ENCODE data around the gene DSE. TPM values are rescaled to one million over a fixed set of nuclear protein-coding genes. Genes with fewer than 3 reads are reported as not detected.
"Not testable (repeated sequence)": the region's sequence is repeated elsewhere in the genome, so short reads cannot be mapped to it uniquely, and the experiment has no call there.

DSE gene
- total RNA-seq: 10 to 100 TPM; 12.6 to 71.8 (median 16.2) TPM

DNA sequence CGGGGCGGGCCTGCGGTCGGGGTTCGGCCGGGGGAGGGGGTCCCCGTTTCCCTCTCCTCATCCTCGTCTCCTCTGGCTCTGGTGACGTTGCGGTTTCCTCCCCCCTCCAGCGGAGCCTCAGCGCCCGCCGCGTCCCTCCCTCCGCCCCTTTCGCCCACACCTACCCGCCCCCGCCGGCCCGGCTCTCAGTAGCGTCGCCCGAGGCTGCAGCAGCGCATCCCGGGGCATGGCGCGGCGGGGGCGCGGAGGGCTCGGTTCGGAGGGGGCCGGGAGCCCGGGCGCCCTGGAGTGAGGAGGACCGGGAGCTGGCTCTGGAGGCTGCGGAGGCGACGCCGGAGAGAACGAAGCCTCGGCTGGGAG is at the start of gene DSE:
DSE (plus strand) TSS at position 188 of the 360 bp plus-strand sequence. CDS start 28,304 bp downstream, outside the sequence.
- peak; percentile 77 to 90 (median 77) for DNase-seq
- Histone ChIP-seq H3K27ac (peak within 1 kb of the TSS; percentile 84 to 90 (median 88)), H3K4me3 (peak within 1 kb of the TSS; percentile 64 to 86 (median 78)), H3K27me3 (no peaks in the 10 kb centered on the region), H3K9me3 (no peaks in the 10 kb centered on the region), H3K4me1 (peaks cover 0 to 10% (median 1%) of the 10 kb centered on the region in 4 donors), H3K36me3 (no peaks in the 10 kb centered on the region)
- TF ChIP-seq POLR2A (IDR thresholded peaks at IDR 0.05): peak; percentile 36 to 46
- TF ChIP-seq, protein P1, sequence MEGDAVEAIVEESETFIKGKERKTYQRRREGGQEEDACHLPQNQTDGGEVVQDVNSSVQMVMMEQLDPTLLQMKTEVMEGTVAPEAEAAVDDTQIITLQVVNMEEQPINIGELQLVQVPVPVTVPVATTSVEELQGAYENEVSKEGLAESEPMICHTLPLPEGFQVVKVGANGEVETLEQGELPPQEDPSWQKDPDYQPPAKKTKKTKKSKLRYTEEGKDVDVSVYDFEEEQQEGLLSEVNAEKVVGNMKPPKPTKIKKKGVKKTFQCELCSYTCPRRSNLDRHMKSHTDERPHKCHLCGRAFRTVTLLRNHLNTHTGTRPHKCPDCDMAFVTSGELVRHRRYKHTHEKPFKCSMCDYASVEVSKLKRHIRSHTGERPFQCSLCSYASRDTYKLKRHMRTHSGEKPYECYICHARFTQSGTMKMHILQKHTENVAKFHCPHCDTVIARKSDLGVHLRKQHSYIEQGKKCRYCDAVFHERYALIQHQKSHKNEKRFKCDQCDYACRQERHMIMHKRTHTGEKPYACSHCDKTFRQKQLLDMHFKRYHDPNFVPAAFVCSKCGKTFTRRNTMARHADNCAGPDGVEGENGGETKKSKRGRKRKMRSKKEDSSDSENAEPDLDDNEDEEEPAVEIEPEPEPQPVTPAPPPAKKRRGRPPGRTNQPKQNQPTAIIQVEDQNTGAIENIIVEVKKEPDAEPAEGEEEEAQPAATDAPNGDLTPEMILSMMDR (IDR thresholded peaks at IDR 0.05): no peak

DNA sequence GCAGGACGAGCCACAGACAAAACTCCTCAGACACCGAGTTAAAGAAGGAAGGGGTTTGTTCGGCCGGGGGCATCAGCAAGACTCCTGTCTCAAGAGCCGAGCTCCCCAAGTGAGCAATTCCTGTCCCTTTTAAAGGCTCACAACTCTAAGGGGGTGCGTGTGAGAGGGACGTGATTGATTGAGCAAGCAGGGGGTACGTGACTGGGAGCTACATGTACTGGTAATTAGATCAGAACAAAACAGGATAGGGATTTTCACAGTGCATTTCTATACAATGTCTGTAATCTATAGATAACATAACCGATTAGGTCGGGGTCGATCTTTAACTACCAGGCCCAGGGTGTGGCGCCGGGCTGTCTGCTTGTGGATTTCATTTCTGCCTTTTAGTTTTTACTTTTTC is 48.8 kb upstream of the DSE start:
- H3K4me1 ChIP-seq, H3K36me3 ChIP-seq, H3K9me3 ChIP-seq, H3K27me3 ChIP-seq, DNase-seq, H3K4me3 ChIP-seq, H3K27ac ChIP-seq: not testable (repeated sequence)

DNA sequence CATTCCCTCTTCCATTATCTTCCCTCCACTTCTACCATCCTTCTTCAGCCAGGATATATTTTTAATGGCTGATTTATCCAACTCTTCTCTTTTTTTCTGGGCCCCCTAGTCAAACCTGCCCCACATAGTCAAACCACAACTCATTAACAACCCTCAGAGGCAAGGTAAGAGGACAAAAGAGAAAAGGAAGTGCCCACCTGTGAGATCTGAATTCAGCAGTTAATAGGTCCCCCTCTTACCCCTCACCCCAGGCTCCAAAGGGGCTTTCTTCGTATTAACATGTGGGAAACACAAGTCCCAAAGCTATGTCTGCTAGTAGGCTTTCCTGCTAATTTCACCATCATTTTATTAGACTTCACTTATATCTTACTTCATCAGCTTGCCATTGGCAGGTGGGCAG is 46.9 kb upstream of the DSE start:
- TF ChIP-seq, protein P1 (IDR thresholded peaks at IDR 0.05): no peak
- no peak for TF ChIP-seq POLR2A (IDR thresholded peaks at IDR 0.05)
- no peak overlapping the region for H3K4me3 ChIP-seq
- H3K36me3 ChIP-seq: no peaks in the 10 kb centered on the region
- no peaks in the 10 kb centered on the region for H3K27me3 ChIP-seq
- H3K4me1 ChIP-seq: no peaks in the 10 kb centered on the region
- H3K9me3 ChIP-seq: no peaks in the 10 kb centered on the region
- DNase-seq: no peak
- no peak overlapping the region for H3K27ac ChIP-seq

DNA sequence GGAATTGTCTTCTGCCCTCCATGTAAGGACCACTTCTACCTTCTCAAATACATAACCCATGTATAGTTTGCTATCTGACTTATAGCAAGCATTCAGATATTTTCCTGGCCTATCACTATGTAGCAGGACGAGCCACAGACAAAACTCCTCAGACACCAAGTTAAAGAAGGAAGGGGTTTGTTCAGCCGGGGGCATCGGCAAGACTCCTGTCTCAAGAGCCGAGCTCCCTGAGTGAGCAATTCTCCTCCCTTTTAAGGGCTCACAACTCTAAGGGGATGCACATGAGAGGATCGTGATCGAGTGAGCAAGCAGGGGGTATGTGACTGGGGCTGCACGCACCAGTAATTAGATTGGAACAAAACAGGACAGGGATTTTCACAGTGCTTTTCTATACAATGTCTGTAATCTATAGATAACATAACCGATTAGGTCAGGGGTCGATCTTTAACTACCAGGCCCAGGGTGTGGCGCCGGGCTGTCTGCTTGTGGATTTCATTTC is 45.1 kb upstream of the DSE start:
- H3K4me3 ChIP-seq, H3K27ac ChIP-seq, H3K4me1 ChIP-seq, DNase-seq, H3K36me3 ChIP-seq, H3K27me3 ChIP-seq, H3K9me3 ChIP-seq: not testable (repeated sequence)

DNA sequence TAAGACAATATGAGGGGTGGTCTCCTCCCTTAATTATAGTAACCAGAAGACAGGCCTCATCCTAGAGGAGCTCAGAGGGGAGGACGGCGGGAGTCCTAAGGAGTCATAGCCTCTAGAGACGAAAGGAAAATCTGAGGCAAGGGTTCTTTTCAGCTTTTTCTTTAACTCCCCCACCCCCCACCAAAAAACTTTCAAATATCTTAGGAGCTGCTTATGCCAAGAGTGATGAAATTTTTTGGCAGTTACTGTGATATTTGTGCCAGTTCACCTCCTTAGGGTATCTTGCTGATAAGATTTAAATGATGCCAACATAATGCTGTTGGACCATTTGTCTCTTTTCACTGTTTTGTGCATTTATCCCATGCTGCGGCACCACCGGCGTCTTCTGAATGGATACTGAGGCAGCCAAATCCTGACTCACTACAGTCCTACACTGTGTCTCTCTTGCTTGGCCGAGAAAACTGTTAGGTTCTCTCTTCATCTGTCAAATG is 44.5 kb upstream of the DSE start:
- TF ChIP-seq, protein P1 (IDR thresholded peaks at IDR 0.05): no peak
- no peaks in the 10 kb centered on the region for H3K36me3 ChIP-seq
- no peaks in the 10 kb centered on the region for H3K9me3 ChIP-seq
- H3K27me3 ChIP-seq: no peaks in the 10 kb centered on the region
- no peak for DNase-seq
- no peak overlapping the region for H3K27ac ChIP-seq
- no peaks in the 10 kb centered on the region for H3K4me1 ChIP-seq
- no peak overlapping the region for H3K4me3 ChIP-seq

DNA sequence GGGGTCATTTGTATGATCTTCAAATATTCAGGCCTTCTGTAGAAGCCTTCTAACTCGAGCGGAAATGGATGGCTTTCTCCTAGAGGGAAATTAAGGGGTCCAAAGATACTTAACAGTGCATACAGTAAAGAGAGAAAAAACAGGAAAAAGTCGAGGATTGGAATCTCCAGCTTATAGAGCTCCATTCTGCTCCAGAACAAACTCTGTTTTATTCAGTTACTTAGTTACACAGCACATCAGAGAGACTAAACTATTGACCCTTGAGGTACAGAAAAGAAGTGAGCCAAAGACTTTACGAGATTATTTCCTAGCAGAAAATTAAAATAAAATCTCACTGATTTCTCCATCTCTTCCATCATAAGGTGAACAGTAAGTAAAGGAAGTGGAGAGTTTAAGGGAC is 43.8 kb upstream of the DSE start:
- no peak for DNase-seq
- H3K27ac ChIP-seq: peak overlapping the region in 1 of 4 donors; percentile 28
- no peak overlapping the region for H3K4me3 ChIP-seq
- no peaks in the 10 kb centered on the region for H3K36me3 ChIP-seq
- TF ChIP-seq, protein P1 (IDR thresholded peaks at IDR 0.05): no peak
- TF ChIP-seq POLR2A (IDR thresholded peaks at IDR 0.05): no peak
- H3K9me3 ChIP-seq: no peaks in the 10 kb centered on the region
- H3K27me3 ChIP-seq: no peaks in the 10 kb centered on the region
- H3K4me1 ChIP-seq: no peaks in the 10 kb centered on the region
